SIG-M5 treated with dmso at 0.1 percent for 504 hours (cell line): ENCODE measurements around the gene SCYGR3.

Source experiments
- DNase-seq: peaks from one replicate; lab custom pipeline; 2025; ENCODE audit not compliant: unreplicated experiment; lab: John Stamatoyannopoulos, UW

Gene SCYGR3, protein sequence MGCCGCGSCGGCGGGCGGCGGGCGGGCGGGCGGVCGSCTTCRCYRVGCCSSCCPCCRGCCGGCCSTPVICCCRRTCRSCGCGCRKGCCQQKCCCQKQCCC

DNA sequence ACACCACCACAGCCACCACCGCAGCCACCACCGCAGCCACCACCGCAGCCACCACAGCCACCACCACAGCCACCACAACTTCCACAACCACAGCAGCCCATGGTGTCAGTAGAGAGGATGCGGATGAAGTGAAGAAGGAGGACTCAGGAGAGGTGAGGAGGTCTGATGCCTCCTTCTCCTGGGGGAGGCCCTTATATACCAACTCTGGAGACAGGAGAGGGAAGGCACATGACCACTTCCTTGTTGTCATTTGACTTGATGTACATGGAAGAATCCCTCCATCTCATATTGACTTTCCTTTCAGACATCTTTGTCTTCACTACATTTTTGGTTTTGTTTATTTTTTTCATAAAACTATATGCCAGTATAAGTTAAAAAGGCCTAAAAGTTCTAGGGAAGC lies at the start of gene SCYGR3:
Gene SCYGR3 (minus strand): TSS at position 101 of the 400 bp plus-strand sequence. CDS start 0 bp downstream, at position 101.
- DNase-seq = no peak

DNA sequence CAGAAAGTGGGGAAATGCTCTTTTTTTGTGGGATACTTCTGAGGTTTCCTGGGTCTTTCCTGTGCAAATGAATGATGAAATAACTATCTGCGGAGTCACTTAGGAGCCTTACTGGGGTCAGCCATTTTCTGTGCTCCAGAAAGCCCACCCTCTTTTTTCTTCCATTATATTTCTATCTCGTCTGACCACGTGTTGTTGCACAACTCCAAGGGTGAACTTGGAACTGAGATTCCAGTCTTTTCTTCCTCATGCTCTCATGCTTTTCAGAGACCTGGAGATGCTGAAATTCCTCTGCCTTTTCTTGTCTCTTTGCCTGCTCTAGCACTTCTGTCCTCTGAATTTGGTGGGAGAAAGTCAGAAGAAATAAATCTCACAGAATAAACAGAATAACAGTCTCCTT lies 47.2 kb upstream of the SCYGR3 start:
- DNase-seq = no peak

DNA sequence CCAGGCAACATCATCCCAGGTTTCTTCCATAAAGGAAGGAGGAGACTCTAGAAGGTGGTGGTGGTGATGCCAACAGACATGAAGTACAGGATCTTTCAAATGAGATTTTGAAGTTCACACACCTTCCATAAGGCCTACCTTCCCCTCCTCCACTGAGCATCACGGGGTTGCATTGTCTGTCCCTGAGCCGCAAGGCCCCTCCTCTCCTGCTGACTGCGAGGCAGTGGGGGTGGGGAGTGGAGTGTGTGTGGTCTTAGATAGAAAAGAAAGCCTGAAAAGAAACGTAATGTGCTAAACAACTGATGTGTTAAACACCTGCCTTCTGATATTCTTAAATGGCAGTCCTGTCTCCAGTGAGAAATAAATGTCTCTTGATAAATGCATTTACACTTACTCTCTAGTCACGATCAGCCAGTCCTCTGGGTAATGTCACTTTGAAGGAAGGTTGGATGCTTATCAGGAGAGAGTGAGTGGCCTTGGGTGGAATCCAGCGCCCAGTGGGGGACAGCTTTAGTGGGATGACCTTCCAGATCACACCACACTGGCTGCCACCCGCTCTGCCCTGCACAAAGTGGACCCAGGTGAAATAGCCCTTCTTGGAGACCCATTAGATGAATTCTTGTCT lies 46.5 kb upstream of the SCYGR3 start:
- DNase-seq = no peak

DNA sequence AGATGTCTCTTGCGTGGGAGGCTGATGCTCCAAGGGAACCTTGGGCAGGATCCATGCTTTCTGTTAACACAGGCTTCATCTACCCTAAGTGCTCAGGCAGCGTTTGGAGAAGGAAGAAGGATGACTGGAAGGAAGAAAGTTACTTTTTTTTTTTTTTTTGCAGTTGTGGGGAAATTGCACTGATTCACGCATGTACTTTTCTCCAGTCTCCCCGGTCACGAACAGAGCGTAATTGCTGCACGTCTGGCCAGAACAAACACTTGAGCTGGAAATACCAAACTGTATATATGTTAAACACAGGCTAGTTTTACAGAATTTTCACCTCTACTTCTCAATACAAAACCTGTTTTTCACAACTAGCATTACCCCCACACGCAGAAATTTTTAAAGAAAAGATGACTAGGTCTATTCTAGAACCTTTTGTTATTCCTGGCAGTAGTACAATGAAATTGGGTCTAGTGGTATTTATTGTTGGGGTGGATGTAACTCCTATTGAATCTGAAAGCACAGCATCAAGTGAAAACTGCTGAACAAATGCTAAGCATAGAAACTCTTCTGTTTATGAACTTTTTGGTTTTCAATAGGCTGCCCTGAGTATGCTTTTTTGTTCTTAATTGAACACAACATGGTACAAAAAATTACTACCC lies 42.7 kb upstream of the SCYGR3 start:
- no peak for DNase-seq

DNA sequence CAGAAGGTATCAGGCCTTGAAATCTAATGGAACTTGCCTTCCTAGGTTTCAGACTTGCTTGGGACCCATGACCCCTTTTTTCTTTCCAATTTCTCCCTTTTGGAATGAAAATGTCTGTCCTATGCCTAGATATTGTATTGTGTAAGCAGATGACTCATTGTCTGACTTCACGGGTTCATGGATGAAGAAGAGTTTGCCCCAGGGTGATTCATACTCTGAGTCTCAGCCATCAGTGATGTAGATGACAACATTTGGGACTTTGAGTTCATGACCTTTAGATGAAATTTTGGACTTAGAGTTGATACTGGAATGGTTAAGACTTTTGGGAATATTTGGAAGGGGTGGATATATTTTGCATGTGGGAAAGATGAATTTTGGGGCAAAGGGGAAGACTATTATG lies 40.8 kb upstream of the SCYGR3 start:
- peak; percentile 54 for DNase-seq

DNA sequence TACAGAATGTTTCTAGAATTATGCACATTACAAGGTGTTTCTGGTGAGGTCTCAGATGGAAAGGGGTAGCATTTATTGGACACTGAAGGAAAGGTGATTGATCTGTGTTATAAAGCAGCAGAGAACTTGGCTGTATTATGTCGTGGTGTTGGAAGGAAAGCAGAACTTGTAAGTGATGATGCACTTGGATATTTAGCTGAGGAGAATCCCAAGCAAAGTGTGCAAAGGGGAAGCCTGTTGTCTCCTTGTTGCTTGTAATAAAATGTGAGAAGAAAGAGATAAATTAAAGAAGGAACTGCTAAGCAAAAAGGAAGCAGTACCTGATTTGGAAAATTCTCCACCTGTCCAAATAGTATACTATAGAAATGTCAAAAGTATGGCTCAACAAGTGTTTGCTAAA lies 39.8 kb upstream of the SCYGR3 start:
- no peak for DNase-seq

DNA sequence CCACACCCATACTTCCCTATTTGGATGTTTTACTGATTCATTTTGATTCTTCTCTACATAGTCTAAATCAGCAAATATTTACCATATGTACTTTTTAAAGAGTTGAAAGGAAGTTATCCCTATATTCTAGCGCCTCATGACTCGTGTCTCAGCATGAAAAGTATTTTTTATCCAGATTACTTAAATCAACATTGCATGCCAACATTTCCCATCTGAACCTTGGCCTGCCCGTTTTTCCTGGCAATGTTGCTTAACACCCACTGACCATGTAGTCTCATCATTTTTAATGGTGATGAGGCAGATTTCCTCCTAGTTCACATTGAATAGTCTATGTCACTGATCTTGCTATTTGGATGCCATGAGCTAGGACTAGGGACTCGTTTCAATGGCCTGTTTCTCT lies 38.8 kb upstream of the SCYGR3 start:
- no peak for DNase-seq

DNA sequence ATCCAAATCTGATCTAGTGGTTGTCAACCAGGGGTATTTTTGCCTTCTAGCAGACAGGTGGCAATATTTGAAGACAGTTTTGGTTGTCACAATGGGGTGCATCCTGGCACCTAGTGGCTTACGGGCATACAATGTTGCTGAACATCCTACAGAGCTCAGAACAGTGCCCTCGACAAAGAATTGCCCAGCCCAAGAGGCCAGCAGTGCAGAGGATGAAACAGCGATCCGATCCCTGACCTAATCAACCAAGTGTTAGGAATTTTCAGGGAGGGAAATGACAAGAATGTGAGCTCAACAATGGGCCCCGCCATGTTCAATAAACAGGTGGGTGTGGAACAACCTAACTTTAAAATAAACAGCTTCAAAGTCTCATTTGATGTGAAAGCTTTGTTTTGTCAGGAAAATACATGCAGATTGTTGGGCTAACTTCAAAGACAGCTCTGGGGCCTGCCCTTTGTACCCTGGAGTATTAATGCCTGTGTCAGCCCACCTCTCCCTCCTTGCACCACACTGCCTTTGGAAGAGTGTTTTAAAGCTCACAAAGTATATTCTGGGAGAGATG lies 29.4 kb upstream of the SCYGR3 start:
- DNase-seq = no peak

DNA sequence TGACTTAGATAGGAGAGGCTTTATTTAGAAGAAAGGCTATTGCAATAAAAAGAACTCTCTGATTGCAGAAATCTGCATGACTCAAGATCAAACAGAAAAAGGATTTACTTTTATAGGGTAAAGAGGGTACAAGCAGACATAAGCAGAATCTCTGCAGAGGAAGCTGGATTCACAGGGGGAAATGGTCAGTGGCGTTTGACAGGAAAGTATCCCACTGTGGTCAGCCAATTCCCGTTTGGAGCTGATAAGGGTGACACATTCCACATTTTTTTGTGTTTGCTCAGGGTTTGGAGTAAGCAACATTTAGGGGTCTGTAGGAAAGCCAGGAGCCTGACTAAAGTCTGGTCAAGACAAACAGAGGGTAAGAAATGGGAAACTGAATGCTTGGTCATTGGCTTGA lies 28.0 kb upstream of the SCYGR3 start:
- no peak for DNase-seq

DNA sequence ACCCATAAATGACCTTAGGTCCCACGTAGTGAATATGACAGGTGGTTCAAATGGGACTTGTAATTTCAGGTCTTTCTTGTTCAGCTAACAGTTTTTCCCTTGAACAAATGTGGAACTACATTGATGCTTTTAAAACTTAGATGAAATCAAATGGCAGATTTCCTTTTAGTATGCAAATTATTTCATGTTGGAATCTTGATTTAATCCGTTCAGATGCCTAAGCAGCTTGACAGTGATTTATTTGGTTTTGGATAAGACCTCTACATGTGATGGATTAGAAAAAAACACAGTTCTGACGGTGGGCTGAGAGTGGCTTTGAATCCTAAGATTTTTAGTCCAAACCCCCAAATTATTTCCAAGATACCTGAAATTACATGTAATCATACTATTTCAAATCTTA lies 19.6 kb upstream of the SCYGR3 start:
- DNase-seq = no peak

DNA sequence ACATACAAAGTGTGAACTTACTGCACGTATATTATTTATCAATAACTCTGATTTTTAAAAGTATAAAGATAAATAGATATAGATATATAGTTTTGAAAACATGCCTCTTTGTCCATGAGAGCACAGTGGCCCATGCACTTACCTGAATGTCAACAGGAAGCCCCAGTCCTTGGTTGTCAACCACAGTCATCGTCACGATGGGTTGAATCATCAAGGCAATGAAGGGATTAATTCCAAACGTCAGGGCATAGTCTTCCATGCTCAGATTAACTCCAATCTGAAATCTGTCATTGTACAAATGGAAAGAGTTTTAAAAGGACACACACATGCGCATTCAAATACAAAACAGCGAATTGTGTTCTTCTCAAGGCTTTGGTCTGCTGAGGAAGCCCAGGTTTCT lies 18.2 kb upstream of the SCYGR3 start:
- no peak for DNase-seq

DNA sequence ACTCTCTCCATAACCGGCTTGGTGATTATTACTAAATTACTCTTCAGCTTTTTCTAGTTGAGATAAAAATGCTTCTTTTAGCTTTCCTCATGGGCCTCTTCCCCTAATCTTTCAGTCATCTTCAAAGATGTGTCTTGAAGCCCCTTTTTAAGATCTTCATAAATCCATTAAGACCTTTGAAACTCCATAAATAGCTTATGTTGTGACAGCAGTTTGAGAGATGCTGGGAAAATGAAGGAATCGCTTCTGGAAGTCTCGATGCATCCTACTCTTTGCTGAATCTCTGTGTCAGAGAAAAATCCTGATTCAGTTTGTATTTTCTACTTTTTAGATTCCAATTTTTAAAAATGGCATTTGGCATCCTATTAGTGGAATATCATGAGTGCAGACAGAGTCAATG lies 15.7 kb upstream of the SCYGR3 start:
- DNase-seq = no peak

DNA sequence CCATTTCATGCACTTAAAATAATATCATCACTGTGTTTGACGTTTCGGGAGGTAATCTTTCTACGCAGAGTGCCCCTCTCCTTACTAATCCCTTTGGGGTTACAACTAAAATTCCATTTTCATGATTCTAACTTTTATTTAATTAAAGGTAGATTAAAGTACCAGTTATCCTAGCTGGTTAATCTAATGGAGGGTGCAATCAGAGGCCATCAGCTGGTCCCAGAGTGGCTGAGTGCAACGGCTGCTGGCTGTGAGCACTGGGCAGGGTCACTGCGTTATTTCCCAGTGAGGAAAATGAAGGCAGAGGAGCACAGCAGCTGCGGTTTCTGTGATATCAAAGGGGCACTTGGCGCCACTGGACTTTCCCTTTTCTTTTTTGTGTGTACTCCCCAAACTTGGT lies 14.8 kb upstream of the SCYGR3 start:
- DNase-seq = no peak

DNA sequence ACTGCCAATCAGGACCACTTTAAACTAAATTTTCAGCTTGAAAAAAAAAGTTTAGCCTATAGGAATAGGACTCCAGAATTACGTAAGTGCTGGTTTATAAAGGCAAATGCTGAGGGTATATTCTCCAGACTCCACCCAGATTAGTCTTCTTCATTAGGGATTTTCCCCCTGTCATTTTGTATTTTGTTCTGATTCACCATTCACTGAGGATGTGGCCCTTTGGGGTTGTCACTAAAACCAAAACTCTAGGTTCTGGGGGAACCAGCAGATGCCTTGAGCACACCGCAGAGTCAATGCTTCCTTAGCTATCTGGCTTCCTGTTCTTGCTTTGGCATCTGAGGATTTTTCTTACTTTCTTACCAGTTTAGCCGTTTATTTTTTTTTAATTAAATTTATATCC lies 13.1 kb upstream of the SCYGR3 start:
- DNase-seq = no peak

DNA sequence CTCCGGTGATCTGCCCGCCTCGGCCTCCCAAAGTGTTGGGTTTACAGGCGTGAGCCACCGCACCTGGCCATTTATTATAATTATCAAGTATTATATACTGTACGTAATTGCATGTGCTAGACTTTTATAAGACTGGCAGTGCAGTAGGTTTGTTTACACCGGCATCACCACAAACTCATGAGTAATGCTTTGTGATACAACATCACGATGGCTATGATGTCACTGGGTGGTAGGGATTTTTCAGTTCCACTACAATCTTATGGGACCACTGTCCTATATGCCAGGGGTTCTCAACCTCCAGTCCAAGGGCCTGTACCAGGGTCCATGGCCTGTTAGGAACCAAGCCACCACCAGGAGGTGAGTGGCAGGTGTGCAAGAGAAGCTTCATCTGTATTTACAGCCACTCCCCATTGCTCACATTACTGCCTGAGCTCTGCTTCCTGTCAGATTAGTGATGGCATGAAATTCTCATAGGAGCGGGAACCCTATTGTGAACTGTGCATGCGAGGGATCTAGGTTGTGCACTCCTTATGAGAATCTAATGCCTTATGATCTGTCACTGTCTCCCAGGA lies 12.0 kb upstream of the SCYGR3 start:
- DNase-seq = no peak

DNA sequence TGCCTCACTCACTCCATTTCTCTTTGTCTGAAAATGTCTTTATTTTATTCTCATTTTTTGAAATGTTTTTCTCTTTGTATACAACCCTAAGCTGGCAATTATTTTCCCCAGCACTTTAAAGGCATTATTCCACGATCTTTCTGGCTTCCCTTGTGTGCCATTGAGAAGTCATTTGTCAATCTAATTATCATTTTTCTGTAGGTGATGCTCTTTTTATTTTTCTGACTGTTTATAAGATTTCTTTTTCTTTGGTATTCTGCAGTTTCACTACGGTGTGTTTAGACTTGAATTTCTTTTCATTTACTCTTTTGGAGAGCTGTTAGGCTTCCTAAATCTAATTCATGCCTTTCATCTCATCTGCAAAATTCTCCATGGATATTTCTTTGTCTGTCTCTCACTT lies 10.8 kb upstream of the SCYGR3 start:
- DNase-seq = no peak

DNA sequence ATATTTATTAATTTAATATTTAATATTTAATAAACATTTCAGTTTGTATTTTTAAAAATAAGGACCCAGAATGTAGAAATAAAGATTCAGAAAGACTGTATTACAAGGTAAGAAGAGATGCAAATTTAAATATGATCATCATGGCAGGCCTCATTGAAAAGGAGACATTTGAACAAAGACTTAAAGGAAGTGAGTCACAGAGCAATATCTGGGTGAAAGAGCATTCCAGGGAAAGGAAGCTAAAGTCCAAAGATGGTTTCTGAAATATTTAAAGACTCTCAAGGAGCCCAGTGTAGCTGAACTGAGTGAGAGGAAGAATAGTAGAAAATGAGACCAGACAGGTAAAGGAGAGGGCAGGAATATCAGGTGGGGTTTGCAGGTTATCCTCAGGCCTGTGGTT lies 8.6 kb upstream of the SCYGR3 start:
- DNase-seq = no peak

DNA sequence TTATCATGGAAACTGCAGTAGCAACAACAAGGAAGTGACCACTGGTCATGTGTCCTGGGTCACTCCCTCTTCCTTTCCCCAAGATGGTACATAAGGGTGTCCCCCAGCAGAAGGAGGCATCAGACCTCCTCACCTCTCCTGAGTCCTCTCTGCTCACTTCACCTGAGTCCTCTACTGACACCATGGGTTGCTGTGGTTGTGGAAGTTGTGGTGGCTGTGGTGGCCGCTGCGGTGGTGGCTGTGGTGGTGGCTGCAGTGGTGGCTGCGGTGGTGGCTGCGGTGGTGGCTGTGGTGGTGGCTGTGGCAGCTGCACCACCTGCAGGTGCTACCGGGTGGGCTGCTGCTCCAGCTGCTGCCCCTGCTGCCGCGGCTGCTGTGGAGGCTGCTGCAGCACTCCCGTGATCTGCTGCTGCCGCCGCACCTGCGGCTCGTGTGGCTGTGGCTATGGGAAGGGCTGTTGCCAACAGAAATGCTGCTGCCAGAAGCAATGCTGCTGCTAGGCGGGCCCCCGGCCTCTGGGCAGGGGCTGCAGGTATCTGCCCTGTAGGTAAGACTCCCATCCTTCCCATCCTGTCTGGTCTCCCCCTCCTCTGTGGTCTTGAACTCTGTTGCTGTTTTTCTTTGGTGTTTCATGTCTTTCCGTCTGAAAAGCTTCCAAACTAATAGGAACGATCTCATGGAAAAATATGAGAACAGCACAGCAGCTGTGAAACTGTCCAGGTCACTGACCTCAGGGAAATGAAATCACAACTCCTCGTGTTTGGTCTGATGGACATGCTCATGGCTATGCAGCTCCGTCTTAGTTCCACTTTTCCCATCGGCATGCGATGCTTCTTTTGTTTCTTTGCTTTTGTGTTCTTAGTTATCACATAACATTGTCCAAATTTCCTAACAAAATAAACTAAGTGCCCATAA lies 2.9 kb upstream of the SCYGR3 start, which contains the start of gene SCYGR4:
Gene SCYGR4 (plus strand): TSS at position 183 of the 915 bp plus-strand sequence. CDS start 0 bp downstream, at position 183.
- no peak for DNase-seq

DNA sequence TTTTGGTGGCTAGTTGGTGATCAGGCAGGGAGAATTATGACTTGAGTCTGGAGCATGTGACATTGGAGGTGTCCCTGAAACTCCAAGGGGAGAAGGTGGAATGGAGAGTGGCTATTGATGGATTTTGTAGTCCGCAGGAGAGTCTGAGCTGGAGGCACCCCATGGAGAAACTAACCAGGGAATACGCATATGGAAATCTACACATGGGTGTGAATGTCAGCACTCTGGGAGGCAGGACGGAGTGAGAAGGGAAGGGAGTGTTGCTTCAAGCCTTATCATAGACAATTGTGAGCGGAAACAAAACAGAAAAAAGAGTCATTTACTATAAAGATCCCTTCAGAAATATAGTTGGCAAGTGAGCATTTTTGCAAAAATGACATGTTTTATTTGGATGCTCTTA lies 2.0 kb upstream of the SCYGR3 start:
- DNase-seq = no peak

DNA sequence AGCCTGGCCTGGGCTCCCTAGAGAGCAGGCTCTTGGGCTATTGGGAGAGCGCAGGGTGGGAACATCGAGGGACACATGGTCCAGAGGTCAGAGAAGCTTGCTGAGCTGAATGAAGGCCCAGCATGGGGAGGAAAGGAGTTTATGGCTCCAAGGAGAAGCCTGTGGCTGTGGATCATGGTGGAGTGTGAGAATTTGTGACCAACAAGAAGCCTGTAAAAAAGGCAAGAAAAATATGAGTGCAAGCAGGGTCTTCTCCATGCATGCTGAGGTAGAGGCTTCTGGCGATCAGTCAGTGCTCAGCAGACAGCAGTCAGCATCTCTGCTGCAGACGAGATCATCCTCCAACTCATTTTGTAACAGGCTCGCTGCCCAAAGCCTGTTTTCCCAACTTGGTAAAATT lies 1.3 kb upstream of the SCYGR3 start:
- DNase-seq = no peak

DNA sequence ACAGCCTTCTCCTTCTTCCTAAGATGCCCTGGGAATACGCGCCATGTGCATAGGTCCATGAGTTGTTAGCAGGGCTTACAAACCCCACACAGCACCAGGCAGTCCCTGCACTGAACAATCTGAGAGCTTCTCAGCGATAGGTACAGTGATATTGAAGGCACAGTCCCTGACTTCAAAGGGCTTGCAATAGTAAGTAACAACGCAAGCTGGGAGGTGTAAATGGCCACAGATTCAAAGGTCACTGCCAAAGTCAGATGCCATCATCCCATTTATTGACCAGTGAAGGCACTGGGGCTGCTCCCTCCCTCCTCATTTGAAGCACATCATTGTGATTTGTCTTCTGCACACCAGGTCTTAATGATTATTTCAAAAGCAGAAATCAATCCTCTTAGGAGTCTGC lies 541 bp upstream of the SCYGR3 start:
- DNase-seq = no peak
